OCI-LY7 (cell line): ENCODE measurements around the gene COL2A1.

ENCODE experiments used
- CTCF ChIP-seq: fragments of 200-600 bp; sonication (generic); conservative IDR thresholded peaks from 2 replicates; pipeline ENCODE4 v1.5.1; 2014; ENCODE audit warnings: mild to moderate bottlenecking, antibody characterized with exemption, low read length, moderate library complexity, mixed read lengths
- EZH2phosphoT487 ChIP-seq: fragments of 200-600 bp; sonication (generic); IDR thresholded peaks from 2 replicates; pipeline ENCODE4 v1.6.1; 2018; ENCODE audit warnings: low read depth, borderline replicate concordance, mild to moderate bottlenecking, mixed run types, antibody characterized with exemption, low read length, moderate library complexity, mixed read lengths

- TF ChIP-seq CTCF = no peak
- TF ChIP-seq EZH2phosphoT487 = no peak
Observed at GRCh38 chr12:47982311-47982710, 22.0 kb downstream of the COL2A1 start.
